ENCODE measurements around the gene ZNFX1. TPM values are rescaled to one million over a fixed set of nuclear protein-coding genes. Genes with fewer than 3 reads are reported as not detected.

Gene ZNFX1
- total and polyA plus RNA-seq, 2 donors (not counting 1 experiment from before 2014, with no cell fraction given) = 10.3 to 37.9 TPM

DNA sequence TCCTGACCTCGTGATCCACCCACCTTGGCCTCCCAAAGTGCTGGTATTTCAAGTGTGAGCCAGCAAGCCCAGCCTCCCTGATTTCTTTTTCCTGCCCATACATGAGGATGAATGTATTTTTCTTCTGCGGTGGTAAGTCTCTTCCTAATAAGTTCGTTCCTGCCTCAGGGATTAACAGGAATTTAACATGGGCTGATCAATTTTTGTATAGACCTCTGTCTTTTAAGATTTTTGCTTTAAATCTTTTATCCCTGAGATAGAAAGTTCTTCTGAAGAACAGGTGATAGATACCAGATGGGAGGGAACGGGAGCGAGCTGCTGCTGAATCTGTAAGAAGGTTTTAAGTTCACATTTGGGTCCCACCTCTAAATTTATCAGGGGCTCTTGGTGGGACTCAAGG, 7.0 kb upstream of the ZNFX1 start:
- no peak overlapping the region for H3K27ac Mint-ChIP-seq
- 86% methylated on average over 1 of the region's 5 CpGs for WGBS (ENCODE audit: insufficient coverage)
- Histone ChIP-seq H3K79me2 (ENCODE audit: control insufficient read depth, insufficient read depth, low read length) (peaks cover 94% of the 10 kb centered on the region), H3K9me3 (ENCODE audit: control extremely low read depth in 1 of 3, control insufficient read depth in 2 of 3, insufficient read depth in 1 of 3, low read length in 2 of 3) (peaks cover 7 to 84% (median 66%) of the 10 kb centered on the region in 3 donors), H3K36me3 (replicated peaks in 1 of 2; ENCODE audit: control extremely low read depth in 1 of 2, control insufficient read depth in 1 of 2, extremely low read depth in 1 of 2, insufficient read depth in 2 of 2, low read length in 1 of 2) (peaks cover 27 to 99% of the 10 kb centered on the region in 2 experiments), H3K4me1 (ENCODE audit: control insufficient read depth in 2 of 2, insufficient read depth in 2 of 2, low read length in 2 of 2) (peaks cover 40 to 46% of the 10 kb centered on the region in 2 donors), H2AFZ (ENCODE audit: insufficient read depth, low read depth, low read length, poor library complexity, severe bottlenecking) (no peak overlapping the region), H3K9ac (ENCODE audit: low read length) (no peak overlapping the region), H4K20me1 (ENCODE audit: control insufficient read depth, insufficient read depth, low read length, poor library complexity, severe bottlenecking) (peaks cover 94% of the 10 kb centered on the region), H3K4me3 (ENCODE audit: control extremely low read depth in 1 of 5, extremely low read depth in 1 of 5, insufficient read depth in 1 of 5, low read depth in 2 of 5, low read length in 4 of 5) (no peak overlapping the region), H3K27me3 (replicated peaks in 1 of 4; ENCODE audit: control extremely low read depth in 1 of 4, control insufficient read depth in 3 of 4, insufficient read depth in 4 of 4, low read length in 3 of 4) (no peaks in the 10 kb centered on the region), H3K4me2 (replicated peaks; ENCODE audit: low read depth, low read length, poor library complexity, severe bottlenecking) (no peak overlapping the region), H3K27ac (ENCODE audit: low read length in 2 of 2) (no peak overlapping the region)
- no peak overlapping the region for H3K4me3 Mint-ChIP-seq
- ATAC-seq (ENCODE audit: low read depth) (no peak), DNase-seq (no peak)
- intact Hi-C loops (cut with micrococcal nuclease) = no loop called here
- POLR2A ChIA-PET = no interaction called here
- TF ChIP-seq, protein P1, sequence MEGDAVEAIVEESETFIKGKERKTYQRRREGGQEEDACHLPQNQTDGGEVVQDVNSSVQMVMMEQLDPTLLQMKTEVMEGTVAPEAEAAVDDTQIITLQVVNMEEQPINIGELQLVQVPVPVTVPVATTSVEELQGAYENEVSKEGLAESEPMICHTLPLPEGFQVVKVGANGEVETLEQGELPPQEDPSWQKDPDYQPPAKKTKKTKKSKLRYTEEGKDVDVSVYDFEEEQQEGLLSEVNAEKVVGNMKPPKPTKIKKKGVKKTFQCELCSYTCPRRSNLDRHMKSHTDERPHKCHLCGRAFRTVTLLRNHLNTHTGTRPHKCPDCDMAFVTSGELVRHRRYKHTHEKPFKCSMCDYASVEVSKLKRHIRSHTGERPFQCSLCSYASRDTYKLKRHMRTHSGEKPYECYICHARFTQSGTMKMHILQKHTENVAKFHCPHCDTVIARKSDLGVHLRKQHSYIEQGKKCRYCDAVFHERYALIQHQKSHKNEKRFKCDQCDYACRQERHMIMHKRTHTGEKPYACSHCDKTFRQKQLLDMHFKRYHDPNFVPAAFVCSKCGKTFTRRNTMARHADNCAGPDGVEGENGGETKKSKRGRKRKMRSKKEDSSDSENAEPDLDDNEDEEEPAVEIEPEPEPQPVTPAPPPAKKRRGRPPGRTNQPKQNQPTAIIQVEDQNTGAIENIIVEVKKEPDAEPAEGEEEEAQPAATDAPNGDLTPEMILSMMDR (IDR thresholded peaks at IDR 0.05) = no peak
- TF ChIP-seq EZH2 (IDR thresholded peaks at IDR 0.05; ENCODE audit: borderline replicate concordance, insufficient read depth, low read depth, low read length, poor library complexity, severe bottlenecking) = no peak
- CTCF ChIA-PET = no interaction called here
- peaks cover 44% of the 10 kb centered on the region for H3K9me3 Mint-ChIP-seq (ENCODE audit: insufficient read depth)
- H3K4me1 Mint-ChIP-seq = peaks cover 61% of the 10 kb centered on the region
- no peaks in the 10 kb centered on the region for H3K27me3 Mint-ChIP-seq

DNA sequence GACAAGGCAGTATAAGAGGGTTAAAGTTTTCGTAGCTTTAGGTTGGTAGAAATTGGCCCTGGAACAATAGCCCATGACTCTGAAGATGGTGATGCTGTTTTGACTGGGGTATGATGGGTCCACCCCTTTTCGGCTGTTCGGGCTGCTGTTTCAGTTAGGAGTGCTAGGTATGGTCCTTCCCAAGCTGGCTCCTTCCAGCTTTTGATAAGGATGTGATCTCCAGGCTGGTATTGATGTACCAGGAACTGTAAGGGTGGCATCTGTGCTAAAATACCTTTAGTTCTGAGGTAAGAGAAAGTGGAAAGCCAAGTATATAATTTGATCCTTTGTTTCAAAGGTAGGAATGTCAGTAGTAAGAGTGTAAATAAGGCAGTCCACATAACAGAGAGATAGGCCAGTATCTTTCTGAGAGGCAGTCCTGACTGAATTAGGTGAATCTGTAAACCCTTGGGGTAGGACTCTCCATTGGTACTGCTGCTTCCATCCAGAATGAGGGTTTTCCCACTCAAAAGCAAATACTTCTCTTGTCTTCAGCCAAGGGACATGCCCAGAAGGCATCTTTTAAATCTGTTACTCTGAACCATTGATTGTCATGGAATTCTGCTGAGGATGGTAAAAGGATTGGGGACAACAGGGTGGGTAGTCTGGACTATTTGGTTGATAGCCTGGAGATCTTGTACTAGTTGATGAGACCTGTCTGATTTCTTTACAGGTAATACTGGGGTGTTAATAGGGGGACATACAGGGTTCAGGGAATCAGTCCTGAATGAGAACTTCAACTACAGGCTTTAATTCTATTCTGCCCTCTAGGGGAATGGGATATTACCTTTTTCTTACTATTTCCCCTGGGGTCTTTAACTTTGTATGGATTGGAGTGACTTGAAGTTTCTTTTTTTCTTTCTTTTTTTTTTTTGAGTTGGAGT, 6.1 kb upstream of the ZNFX1 start:
- peak; percentile 22 for DNase-seq
- Histone ChIP-seq H2AFZ (ENCODE audit: insufficient read depth, low read depth, low read length, poor library complexity, severe bottlenecking) (no peak overlapping the region), H3K27ac (ENCODE audit: low read length in 2 of 2) (peak overlapping the region in 1 of 2 donors; percentile 46), H3K27me3 (replicated peaks in 1 of 4; ENCODE audit: control extremely low read depth in 1 of 4, control insufficient read depth in 3 of 4, insufficient read depth in 4 of 4, low read length in 3 of 4) (no peaks in the 10 kb centered on the region), H3K9ac (ENCODE audit: low read length) (no peak overlapping the region), H4K20me1 (ENCODE audit: control insufficient read depth, insufficient read depth, low read length, poor library complexity, severe bottlenecking) (peaks cover 90% of the 10 kb centered on the region), H3K4me1 (ENCODE audit: control insufficient read depth in 2 of 2, insufficient read depth in 2 of 2, low read length in 2 of 2) (peaks cover 46 to 52% of the 10 kb centered on the region in 2 donors), H3K4me2 (replicated peaks; ENCODE audit: low read depth, low read length, poor library complexity, severe bottlenecking) (peak overlapping the region; percentile 45), H3K79me2 (ENCODE audit: control insufficient read depth, insufficient read depth, low read length) (peaks cover 99% of the 10 kb centered on the region), H3K36me3 (replicated peaks in 1 of 2; ENCODE audit: control extremely low read depth in 1 of 2, control insufficient read depth in 1 of 2, extremely low read depth in 1 of 2, insufficient read depth in 2 of 2, low read length in 1 of 2) (peaks cover 24 to 98% of the 10 kb centered on the region in 2 experiments), H3K4me3 (ENCODE audit: control extremely low read depth in 1 of 5, extremely low read depth in 1 of 5, insufficient read depth in 1 of 5, low read depth in 2 of 5, low read length in 4 of 5) (peak overlapping the region in 1 of 5 experiments; percentile 4), H3K9me3 (ENCODE audit: control extremely low read depth in 1 of 3, control insufficient read depth in 2 of 3, insufficient read depth in 1 of 3, low read length in 2 of 3) (peaks cover 7 to 85% (median 67%) of the 10 kb centered on the region in 3 donors)
- intact Hi-C loops (cut with micrococcal nuclease) = no loop called here
- peaks cover 42% of the 10 kb centered on the region for H3K9me3 Mint-ChIP-seq (ENCODE audit: insufficient read depth)
- ChIA-PET POLR2A (no interaction called here), CTCF (no interaction called here)
- peak overlapping the region; percentile 55 for H3K4me3 Mint-ChIP-seq
- peaks cover 64% of the 10 kb centered on the region for H3K4me1 Mint-ChIP-seq
- 93% methylated on average over 3 of the region's 3 CpGs for WGBS (ENCODE audit: insufficient coverage)
- TF ChIP-seq, protein P1 (IDR thresholded peaks at IDR 0.05) = no peak
- no peak for TF ChIP-seq EZH2 (IDR thresholded peaks at IDR 0.05; ENCODE audit: borderline replicate concordance, insufficient read depth, low read depth, low read length, poor library complexity, severe bottlenecking)
- H3K27me3 Mint-ChIP-seq = no peaks in the 10 kb centered on the region
- no peak for ATAC-seq (ENCODE audit: low read depth)
- H3K27ac Mint-ChIP-seq = peak overlapping the region; percentile 69

All from B cell (primary cell).